ENCODE results near the gene SFT2D3.
"Not testable (repeated sequence)": the region's sequence is repeated elsewhere in the genome, so short reads cannot be mapped to it uniquely, and the experiment has no call there.

The SFT2D3 gene

GRCh38 chr2:127712999-127713398, 11.7 kb downstream of the SFT2D3 start:
- no peak for DNase-seq

- DNase-seq, result no peak
These were observed 12.3 kb downstream of the SFT2D3 start for GRCh38 chr2:127713562-127713961.

GRCh38 chr2:127715778-127716449, 14.6 kb downstream of the SFT2D3 start:
- no peak for DNase-seq

- DNase-seq, result no peak
These were observed 17.0 kb downstream of the SFT2D3 start for GRCh38 chr2:127718271-127718670.

DNA sequence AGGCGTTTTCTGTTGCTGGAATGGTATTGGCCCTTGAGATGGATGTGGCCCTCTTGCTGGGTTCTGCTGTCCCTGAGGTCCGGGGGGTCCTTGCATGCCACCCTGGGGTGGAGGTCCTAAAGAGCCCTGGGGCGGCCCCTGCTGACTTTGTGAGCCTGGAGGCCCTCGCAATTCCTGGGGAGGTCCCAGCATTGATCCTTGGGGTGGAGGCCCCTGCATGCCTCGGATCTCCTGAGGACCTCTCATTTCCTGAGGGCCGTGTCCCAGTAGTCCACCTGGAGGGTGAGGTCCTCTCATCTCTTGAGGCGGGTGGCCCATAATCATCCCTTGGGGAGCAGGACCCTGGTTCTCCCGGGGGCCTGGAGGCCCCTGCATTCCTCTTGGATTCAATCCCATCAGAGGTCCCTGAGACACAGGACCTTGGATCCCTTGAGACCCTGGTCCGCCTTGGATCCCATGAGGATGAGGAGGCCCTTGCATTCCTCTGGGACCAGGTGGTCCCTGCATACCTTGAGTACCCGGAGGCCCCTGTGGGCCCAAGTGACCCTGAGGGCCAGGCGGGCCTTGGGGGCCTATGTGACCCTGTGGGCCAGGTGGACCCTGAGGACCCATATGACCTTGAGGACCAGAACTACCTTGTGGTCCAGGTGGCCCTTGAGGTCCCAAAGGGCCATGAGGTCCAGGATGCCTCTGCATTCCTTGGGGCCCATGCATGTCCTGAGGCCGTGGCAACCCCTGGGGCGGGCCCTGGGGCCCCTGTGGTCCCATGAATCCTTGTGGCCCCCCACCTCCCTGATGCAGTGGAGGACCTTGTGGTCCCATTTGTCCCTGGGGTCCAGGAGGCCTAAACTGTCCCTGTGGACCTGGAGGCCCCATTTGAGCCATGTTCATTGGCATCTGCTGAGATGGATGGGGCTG, 18.3 kb downstream of the SFT2D3 start:
- DNase-seq, result no peak

- no peak for DNase-seq
These were observed 20.1 kb downstream of the SFT2D3 start for GRCh38 chr2:127721311-127721977.

GRCh38 chr2:127721978-127722355, 20.7 kb downstream of the SFT2D3 start:
- no peak for DNase-seq

DNA sequence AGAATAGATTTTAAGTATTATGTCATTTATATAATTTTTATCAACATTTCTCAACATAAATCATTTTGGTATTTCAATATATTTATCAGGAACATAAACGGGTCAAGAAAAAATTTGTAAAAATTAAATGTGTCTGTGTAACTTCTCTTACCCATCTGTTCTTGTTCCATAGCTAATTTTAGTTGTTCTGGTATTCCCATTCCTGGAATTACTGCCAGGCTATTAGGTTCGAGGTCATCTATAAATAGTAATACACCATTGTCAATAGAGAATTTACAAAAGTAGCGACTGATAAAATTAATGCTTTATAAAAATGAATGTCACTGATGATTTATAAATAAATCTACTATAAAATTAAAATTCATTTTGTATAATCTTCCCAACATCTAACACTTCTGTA, 21.5 kb downstream of the SFT2D3 start:
- DNase-seq, result no peak

- DNase-seq, result no peak
These were observed 25.0 kb downstream of the SFT2D3 start for GRCh38 chr2:127726158-127726880.

DNA sequence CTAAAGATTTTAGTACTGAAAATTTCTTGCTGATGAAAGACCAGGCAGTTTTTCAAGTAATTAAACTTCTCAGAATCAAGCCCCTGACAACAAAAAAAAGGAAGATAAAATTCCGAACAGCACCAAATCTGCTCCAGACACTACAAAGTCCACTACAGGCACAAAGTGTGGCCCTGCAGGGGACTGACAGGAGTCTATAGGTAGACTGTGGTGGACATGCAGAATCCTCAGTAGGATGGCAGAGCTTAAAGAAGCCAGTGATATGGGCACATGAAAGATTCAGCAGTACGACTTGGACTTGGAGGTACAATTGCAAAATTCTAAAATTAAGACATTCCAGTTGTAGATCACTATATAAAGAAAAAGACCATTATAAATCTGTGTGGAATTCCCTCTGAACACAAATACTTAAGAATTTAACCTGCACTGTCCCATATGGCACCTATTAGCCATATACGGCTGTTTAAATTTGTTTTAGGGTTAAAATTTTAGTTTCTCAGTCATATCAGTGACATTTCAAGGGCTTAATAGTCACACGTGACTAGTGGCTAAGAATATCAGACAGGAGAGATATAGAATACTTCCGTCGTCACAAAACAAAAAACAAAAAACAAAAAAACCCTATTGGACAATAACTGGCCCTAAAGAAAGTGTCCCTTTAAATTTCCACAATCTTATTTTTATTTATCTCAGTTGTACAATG, 32.0 kb downstream of the SFT2D3 start:
- no peak for DNase-seq

DNA sequence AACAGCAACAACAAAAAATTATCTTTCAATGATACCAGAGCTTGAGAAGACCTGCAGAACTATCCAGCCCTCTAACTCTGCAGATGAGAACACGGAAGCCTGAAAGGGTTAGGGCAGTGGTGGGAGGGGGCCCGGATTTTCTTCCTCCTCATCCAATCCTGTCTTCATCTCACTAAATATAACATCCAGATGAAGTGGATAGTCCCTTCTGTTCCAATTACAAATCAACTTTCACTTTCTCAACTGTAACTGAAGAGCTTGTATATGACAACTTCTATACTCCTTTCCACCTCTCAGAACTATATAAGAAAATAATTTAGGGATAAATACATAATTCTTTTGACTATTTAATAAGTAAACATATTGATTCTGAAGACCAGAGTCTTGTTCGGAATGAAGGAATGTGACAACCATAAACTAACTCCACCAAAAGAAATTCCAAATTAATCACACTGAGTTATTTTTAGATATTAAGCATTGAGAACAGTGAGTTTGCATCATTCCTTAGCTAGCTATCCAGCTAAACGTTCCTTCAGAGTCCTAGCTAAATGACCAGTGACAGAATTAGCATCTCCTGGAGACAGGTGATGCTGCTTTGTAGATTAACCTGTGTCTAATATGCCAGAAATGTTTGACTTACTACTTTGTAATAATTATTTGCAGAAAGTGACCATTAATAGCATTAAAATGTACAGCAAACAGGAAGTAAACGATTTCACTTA, 32.7 kb downstream of the SFT2D3 start:
- no peak for DNase-seq

DNA sequence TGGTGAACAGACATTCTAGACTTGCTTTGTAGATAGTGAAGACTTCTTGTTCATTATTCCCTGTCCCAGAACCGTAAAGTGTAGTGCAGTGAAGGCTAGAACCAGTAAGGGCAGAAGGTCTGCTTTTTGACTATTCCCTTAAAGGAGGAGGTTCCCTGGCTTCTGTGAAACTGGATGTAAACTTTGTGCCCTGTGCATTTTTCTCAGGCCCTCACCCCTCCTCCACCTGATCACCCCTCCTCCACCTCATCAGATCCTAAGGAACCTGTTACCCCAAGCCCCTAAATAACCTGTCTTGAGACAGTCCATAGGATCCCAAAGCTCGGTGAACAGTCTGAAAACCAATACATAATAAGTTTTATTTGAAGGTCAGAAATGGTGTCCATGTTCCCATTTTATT, 33.7 kb downstream of the SFT2D3 start:
- DNase-seq, result no peak

DNA sequence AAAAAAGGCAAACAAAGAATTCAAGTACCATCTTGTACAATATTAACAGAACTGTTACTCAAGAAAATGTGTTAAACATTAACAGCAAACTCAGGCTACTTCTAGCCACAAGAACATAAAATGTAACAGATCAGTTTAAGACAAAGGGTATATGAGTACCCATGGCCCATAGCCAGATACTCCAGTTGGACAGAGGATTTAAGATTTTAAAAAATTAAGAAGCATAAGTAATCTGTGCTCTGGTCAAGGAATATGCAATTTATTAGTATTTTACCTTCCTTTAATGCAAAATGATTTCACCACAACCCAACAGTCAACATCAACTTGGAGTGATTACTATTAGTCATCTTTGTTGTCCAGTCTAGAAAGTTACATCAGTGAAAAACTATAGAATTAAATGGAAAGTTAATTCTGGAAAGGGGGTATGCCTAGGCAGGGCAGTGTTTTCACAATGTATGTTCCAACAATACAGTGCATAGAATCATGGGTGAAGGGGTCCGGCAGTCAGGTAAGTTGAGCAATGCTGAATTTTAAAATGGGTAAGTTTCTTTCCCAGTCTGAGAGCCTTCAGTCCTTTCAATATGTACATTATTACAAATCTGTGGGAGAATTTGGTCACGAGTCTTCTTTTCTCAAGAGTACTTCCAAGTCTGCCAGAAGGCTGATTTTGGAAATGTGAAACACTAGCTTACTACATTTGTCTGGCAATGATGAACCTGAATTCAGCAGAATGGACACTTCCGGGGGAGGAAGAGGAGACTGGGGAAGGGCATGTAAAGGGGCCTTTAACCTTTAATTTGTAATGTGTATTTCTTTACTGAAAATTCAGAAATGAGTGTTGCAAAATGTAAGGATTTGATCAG, 34.5 kb downstream of the SFT2D3 start:
- peak; percentile 34 for DNase-seq

- no peak for DNase-seq
These were observed 36.6 kb downstream of the SFT2D3 start for GRCh38 chr2:127737892-127738291.

DNA sequence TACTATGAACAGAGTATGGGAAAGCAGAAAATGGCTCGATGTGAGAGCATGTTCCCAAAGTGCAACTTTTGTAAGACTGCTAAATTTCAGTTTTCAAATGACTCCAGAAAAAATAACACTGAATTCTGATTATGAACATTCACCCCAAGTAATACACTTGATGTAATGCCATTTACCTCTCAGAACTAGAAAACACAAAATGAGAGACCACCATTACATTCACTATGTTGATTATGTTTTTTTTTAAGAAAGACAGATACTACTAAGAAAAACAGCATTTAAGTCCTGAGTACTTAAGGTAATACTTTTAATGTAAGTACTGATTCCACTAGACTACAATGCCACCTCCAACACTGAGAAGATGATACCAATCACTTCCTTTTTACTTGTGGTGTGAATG, 38.5 kb downstream of the SFT2D3 start:
- DNase-seq, result no peak

GRCh38 chr2:127740665-127741288, 39.5 kb downstream of the SFT2D3 start:
- peak; percentile 8 for DNase-seq

DNA sequence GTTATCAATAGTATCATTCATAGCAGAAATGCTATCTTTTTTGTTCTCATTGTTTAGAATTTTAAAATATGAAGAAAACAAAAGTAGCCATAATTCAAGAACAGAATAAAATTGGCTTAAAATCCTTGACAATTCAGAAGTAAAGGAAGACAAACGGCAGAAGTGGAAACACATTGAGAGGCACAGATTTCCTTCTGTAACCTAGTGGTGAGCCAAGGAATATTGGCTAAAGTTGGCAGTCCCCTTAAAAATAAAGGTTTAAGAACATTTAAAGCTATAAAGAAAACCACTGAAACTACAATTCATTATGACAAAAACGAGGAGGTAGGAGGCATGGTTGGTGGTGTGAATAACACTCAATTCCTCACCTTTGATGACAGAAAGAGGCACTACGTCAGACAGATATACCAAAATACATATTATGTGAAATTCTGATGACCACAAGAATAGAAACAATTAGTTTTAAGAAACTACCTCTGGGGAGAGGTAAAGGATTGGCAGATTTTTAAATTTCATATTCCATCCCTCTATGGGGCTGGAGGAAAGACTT, 42.3 kb downstream of the SFT2D3 start:
- DNase-seq, result no peak

DNA sequence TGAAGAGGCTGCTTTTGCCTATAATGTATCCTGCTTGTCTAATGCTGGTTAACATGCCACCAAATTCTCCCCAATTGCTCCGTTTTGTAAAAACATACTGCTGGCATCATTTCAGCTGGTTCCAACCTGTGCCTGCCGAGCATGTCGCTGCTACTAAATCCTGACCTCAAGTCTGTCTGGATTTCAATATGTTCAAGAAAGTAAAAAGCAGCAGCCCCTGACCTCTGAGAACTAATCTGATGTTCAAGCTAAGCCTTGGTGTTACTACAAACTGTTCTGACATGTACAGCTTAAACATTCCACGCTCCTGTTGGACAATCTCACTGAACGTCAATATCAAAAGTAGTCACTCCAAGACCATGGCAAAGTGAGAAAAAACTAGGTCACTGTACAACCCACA, 46.3 kb downstream of the SFT2D3 start:
- DNase-seq, result no peak

DNA sequence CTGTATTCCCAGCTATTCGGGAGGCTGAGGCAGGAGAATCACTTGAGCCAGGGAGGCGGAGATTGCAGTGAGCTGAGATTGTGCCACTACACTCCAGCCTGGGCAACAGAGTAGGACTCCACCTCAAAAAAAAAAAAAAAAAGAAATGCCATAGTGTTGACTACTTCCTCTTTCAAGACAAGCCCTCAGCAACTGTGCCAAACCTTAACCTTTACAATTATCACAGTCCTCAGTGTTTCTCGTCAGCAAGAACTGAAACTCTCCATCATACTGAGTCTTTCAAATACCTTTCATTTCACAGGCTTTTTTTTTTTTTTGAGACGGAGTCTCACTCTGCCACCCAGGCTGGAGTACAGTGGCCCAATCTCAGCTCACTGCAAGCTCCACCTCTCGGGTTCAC, 48.2 kb downstream of the SFT2D3 start:
- DNase-seq, result not testable (repeated sequence)

DNA sequence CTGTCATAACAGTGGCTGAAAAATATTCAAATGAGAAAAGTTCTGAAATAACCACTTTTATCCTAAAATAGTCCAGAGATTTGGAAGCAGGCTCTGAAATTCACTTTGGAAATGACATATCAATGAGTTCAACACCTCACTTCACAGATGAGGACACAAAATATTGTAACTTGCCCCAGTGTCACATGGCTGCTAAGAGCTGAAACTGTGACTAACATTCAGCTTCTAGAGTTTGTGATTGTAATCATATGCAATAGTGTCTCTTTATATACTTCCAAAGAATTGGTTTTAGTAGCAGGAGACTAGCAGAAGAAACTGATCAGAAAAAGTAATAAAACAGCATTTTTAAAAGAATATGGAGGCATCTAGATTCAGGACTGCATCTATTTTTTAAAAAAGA, 52.1 kb downstream of the SFT2D3 start:
- no peak for DNase-seq

Measured in DMS53 (cell line).